Inferior parietal cortex (tissue), 1 donor: ENCODE measurements around the gene GLA.

Experiments used
- DNase-seq: peaks from one replicate; pipeline ENCODE4 v3.0.0-alpha.2; 2016; ENCODE audit errors: extremely low spot score

GLA gene

DNA sequence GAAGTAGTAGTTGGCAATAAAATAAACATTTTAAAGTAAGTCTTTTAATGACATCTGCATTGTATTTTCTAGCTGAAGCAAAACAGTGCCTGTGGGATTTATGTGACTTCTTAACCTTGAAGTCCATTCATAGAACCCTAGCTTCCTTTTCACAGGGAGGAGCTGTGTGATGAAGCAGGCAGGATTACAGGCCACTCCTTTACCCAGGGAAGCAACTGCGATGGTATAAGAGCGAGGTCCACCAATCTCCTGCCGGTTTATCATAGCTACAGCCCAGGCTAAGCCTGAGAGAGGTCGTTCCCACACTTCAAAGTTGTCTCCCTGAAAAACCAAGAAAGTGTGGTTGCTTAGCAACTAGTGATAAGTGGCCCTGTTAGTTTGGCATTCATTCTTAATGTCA lies 9.9 kb downstream of the GLA start:
- no peak for DNase-seq

DNA sequence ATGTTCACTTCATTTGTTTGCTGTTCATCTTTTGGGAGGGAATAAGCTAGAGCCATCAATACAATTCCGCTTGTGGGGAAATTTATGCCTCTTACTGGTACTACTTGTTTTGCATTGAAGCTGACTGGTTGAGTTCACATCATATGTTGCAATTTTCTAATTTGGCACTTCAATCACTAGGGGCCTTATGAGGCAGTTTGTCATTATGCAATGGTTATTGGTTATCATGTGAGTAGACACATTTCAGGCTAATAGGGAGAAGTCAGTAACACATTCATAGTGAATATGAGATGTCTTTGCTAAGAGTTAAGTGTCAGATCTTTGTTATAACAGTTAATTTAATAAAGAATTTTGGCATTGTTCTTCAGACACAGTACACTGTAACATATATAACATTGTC lies 11.9 kb downstream of the GLA start:
- no peak for DNase-seq

DNA sequence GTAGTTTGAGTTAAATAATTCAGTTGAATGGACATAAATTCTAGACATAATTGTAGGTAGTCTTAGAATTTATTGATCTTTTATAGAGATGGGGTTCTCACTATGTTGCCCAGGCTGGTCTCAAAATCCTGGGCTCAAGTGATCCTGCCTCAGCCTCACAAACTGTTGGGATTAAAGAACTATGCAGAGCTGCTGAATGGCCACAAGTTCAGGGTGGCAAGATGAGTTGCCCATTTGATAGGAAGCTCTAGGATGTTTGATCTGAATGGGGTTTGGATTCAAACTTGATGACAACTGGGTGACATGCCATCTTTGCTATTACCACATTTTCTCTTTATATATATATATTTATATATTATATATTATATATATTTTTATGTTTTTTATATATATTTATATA lies 13.4 kb downstream of the GLA start:
- no peak for DNase-seq

DNA sequence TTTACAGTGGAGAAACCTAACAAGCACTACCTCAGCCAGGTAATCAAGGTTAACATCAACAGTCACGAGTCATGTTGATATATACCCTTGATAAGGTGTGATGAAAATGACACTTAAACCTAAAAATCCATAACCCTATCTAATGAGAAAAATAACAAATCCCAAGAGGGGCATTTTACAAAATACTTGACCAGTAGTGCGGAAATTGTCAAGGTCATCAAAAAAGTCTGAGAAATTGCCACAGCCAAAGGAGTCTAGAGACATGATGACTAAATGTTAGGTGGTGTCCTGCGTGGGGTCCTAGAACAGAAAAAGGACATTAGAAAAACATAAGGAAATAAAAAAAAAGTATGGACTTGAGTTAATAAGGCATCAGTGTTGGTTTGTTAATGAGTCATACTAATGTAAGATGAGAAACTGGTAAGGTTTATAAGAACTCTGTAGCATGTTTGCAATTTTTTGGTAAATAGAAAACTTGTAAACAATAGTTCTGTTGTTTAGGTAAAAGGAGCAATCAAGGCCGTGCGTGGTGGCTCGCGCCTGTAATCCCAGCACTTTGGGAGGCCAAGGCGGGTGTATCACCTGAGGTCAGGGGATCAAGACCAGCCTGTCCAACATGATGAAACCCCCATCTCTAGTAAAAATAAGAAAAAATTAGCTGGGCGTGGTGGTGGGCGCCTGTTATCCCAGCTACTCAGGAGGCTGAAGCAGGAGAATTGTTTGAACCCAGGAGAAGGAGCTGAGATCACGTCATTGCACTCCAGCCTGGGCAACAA lies 14.0 kb downstream of the GLA start:
- DNase-seq = no peak

DNA sequence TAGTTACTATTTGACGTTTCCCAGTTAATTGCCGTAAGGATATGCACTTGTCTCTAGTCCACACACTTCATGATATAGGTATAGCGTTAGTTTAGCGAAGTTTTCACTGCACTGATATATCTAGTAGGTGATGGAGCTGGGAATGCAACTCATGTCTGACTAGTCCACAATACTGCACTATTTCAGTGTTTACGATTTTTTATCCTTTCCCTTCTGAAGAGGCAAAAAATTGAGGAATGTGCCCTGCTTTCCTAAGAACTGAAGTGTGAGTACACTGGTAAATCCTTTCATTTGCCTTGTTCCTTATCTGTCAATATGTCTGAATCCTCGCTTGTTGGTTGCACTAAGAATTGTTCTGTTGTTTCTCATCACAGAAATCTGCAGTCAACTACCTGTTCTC lies 15.9 kb downstream of the GLA start:
- no peak for DNase-seq

DNA sequence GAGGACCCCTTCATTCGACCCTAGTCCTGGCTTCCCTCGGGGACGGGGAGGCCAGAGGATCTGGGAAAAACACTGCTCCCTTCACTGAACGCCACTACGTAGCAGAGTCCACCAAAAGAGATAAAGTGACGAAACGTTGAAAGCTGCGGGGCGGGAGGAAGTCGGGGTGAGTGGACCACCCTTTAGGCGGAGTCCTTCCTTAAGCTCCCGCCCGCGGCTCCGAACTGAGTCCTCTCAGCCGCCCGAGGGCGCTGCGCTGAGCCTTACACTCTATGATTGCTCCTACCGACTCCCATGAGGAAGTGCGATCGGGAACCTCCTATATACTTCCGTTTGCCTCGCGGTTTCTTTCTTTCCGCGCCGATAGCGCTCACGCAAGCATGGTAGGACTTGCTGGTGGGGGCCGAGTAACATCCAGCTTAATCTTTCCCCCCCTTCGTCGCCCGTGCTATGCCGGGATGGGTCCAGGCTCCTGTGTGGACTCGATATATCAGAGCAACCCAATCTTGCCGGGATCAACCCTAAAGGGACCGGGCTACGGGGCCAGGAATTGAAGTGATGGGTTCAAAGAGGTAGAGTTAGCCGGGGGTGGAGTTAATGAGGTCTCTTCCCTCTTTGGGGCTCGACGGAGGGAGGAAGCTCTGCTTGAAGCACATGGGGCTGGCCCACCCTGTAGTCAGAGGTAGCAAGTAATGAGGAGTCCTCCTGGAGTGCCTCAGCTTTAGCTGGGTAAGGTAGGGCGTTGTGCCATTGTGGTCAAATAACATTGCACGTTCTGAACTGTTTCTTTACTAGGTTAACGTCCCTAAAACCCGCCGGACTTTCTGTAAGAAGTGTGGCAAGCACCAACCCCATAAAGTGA lies 16.8 kb downstream of the GLA start, which contains the start of gene RPL36A:
Gene RPL36A, plus strand, starts transcription at position 348 of the 862 bp plus-strand sequence. Its CDS starts 33 bp downstream, at position 381.
- peak; percentile 88 for DNase-seq

DNA sequence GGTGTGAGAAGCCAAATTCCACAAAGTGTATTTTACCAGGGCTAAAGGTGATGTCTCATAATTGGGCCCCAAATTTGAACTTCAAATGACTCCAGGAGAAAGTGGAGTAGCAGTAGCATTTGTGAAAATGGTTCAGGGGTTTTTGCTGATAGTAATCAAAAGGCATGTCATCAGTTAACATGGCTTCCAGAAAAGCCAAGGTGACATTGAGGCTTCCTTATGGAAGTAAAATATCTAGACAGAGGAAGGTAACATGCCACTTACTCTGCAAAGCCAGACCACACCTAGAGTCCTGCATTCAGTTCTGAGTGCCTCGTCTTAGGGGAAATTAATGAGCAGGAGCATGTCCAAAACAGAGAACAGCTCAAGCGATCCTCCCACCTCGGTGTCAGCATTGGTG lies 19.1 kb downstream of the GLA start:
- no peak for DNase-seq

DNA sequence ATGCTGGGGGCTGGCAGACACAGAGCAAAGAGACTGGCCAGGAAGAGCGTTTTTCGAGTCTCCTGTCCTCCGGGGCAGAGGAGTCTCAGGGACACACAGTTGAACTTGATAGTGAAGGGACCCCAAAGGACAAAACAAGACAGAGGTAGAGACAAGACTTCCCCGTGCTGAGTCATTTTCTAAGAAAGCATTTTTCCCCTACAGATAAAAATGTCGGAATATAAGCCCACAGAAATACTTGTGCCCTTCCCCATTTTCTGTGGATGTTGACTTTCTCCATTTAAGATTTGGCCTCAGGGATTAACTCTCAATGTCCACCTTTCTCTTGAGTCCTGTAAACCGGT lies 21.2 kb downstream of the GLA start:
- no peak for DNase-seq

DNA sequence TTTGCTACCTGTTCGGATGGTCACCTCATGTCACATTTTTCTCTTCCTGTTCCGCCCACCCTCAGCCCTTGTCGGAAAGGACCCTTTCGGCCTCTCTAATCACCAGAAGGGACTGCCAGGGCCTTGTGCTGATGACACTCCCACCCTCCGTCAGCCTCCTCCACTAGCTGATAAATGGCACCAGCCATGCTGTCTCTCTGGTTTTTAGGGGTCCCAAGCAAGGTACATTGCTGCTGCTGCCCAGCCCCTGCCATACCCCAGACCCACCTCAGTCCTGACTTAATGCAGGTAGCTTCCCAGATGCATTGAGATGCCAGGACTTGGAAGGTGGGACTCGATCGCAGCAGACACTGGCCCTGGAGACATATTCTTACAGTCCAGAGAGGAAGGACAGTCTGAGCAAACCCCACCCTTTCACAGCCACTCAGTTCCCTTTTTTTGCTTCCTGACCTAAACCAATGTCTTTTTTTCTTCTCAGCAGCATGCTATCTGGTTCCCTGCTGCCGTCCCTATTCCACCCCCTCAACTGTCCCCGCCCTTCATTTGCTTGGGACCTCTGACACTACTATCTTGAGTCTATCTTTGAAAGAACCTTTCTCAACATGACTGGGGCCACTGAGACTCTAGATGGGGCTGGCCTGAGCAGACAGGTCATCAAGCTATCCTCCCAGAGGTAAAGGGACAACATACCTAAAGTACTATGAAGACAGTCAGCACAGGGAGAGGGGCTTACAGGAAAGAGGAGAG lies 21.8 kb downstream of the GLA start, which contains the start of gene BTK:
Gene BTK, minus strand, starts transcription at position 397 of the 747 bp plus-strand sequence. CDS start 10,907 bp downstream, outside the sequence.
- no peak for DNase-seq

DNA sequence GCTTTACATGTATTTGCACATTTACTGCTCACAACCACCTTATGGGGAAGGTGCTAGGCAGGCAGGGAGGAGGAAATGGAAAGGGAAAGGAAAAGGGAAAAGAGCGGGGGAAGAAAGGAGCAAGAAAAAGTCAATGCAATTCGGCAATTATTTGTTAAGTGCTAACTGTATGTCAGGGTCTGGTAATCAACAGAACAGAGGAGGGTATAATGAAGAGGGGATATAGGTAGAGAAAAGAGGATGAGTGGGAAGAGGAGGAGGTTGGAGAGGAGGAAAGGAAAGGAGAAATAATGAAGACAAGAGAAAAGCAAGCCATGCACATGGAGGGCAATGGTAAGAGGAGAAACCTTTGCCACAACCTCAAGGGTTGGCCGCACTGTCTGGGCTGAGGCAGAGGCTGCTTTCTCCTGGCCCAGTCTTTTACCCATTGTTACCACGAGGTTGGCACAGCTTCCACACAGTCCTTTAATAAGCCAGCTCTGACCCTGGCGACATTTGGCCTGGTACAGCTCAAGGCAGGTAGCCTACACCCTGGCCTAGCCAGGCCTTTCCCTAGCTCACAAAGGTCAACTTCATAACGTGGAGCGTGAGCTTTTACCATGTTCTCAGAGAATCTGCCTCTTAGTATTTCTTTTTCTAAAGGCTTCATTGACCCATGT lies 22.6 kb downstream of the GLA start:
- DNase-seq = no peak

DNA sequence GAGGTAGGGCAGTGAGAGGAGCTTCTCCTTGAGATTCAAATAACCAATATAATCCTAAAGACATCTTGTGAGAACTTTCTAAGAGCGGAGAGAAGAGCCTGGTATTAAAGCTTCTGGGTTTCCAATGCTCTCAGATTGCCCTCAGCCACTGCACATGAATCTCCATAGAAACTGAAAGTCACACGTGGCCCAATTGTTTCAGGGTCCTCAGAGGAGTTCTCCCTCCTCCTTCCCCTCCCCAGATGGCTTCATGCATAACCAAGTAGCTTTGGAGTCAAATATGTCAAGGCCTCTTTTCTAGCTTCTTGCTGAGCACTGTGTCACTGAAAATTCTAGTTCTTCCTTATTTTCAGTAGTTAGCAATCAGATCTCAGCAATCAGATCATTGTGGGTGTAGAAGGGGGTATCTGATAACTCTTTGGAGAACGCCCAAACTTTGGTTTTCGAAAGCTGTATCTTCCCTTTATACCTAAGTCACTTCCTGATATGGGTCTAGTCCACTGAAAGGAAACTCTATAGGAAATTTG lies 24.0 kb downstream of the GLA start:
- DNase-seq = no peak

DNA sequence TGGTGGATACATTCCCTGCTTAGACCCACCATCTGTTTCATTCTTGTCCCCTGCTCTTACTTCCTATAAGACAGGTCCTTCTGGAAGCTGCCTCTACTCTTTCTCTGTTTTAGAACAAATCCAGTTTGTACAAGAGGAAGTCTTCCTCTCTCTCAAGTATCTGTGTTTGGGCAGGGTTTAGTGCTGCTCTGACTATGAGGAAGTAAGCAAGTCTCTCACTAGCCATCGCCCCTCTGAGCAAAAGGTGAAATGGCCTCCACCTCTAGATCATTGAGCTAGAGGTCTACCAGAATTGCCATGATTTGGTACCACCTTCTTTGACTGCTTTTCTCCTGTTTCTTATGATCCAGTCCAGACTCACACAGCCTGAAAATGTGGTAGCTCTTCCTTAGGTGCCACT lies 30.2 kb downstream of the GLA start:
- no peak for DNase-seq

DNA sequence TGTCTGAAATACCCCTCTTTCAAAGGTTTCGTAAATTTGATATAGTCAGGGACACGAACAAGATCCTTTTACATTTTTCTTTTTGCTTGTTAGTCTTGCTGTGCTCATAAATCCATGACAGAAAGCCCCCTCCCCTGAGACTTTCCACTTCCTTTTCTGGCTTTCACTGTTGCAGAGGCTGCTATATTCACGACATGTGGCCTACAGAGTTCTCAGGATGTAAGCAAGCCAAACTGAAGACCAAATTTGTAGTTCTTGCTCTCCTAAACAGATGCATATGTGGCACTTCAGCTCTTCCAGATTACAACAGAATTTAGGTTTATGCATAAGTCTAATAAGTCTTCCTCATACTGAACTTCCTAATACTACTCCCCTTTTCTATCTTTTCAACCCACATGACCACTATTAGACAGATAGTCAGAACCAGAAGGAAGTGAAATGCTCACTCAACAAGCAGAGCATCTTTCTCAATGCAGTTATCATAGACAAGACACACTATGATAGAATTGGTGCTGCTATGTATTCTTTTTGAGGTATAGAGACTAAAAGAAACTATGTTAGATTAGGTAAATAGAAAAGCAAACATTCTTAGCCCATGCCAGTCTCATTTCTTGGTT lies 36.7 kb downstream of the GLA start:
- no peak for DNase-seq

DNA sequence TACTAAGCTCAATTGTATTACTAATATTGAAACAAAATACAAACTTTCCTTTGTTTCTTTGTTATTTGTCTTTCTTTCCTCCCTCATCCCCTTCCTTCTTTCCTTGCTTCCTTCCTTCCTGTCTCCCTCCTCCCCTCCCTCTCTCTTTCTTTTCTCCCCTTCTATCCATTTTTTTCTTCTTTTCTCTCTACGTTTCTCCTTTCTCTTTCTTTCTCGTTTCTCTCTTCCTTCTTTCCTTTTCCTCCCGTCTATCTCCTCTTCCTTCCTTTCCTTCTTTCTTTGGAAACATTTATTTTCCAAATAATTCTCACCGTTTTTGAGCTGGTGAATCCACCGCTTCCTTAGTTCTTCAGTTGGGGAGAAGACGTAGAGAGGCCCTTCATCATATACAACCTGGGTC lies 38.0 kb downstream of the GLA start:
- no peak for DNase-seq

DNA sequence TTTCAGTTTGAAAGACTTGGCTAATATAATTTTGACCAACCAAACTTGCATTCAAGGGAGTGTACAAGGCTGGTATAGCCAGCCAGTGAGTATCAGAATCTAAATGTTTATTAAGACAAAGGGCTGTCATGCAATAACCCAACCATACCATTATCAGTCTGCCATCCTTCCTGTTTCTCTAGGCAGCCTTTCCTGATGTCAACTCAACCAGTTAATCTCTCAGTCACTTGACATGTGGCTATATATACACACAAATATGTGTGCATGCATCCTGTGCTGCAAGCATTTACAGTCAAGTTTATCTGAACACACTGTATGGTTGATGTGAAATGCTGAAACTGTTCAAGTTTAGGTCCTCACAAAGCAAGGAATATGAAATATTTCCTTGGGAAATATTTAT lies 38.9 kb downstream of the GLA start:
- no peak for DNase-seq

DNA sequence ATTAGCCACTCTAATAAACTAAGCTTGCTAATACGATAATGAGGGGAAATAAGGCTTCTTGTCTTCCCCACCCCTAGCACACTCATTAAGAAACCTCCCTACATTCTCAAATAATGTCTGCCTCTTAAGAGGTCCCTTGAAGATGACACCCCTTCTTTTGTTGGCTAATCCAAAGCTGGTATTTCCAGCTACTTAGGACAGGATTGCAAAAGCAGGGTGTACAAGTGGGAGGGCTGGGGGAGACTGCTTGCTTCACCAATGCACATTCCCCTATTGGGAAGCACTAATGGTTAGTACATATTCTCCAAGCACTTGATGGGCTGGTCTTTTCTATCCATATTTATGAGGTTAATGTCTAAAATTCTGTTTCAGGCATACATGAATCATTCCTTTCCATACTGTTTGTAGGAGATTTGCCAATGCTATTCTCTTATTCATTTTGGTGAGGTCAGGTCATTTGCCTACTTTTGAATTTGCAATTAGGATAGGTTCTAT lies 42.4 kb downstream of the GLA start:
- DNase-seq = no peak

DNA sequence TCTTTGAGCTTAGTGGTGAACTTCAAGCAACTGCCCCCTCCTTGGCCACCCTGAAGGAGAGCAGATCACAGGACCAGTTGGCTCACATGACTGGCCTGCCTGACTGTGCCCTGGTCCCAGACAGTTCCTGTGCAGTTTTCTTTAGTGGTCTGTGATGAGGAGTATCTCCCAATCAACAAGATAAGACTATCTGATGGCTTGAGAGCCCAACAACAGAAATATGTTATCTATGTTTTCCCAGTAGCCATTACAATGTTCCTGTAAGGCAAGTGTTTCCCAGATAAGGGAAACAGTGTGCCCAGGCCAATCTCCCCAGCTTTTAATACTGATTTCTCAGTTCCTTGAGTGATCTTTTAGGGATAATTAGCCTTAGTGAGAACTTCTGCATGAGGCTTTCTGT lies 45.0 kb downstream of the GLA start:
- no peak for DNase-seq

DNA sequence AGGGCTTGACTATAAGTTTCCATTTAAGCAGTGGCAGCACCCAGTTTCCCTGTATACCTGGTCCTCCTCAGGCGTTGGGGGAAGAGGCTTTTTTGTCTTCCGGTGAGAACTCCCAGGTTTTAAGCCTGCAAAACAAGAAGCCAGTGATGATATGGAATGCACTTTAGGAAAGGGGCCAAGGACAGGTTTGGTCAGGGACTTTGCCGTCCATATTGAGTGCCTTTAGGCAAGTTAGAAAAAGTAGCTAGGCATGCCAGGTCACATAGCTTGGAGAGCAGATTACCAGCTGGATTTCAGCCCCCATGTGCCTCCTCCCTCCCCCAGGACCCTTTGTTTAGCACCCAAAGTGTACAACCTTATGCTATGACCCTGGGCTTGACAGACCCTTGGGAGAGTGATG lies 45.6 kb downstream of the GLA start:
- no peak for DNase-seq

DNA sequence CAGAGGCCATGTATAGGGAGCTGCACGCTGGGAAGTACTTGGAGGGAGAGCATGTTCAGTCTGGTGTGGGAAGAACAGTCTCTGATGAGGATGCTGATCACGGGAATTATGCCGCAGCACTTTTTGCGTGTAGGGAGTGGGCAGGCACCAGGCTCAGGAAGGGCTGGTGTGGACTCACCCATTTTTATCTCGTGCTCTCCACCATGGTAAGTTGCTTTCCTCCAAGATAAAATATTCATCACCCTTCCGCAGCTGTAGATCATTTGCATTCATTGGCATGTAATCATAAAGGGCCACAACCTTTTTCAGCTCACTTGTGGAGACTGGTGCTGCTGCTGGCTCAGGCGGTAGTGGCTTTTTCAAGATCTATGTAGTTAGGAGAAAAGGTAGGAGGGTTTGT lies 47.3 kb downstream of the GLA start:
- DNase-seq = no peak

DNA sequence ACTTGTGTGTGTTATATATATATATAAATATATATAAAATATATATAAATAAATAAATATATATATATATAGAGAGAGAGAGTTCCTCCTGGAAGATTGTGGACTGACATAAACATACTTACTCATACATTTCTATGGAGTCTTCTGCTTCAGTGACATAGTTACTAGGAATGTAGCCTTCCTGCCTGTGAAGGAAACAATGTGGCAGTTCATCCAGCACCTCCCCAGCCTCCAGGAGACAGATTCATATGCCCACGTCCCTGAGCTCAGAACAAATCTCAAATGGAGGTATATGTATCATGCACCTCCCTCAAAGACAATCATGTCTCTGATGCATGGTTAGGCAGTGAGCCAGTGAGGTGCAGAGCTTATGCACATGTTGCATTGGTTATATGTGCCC lies 47.8 kb downstream of the GLA start:
- DNase-seq = no peak
